Loucy (cell line): Measurements from ENCODE around the gene PCSK5.

Experiments
- H2AFZ ChIP-seq: fragments of 200-600 bp; sonication (generic); 2 replicates; pipeline ENCODE4 v1.6.0; 2016; ENCODE audit warnings: antibody characterized with exemption, mild to moderate bottlenecking, low read length, moderate library complexity
- H3F3A ChIP-seq: fragments of 200-600 bp; 2 replicates; pipeline ENCODE4 v1.6.0; 2016; ENCODE audit warnings: antibody characterized with exemption, low read depth, mild to moderate bottlenecking
- H3K27me3 ChIP-seq: fragments of 200-600 bp; sonication (generic); 2 replicates; pipeline ENCODE4 v1.6.1; 2014; ENCODE audit warnings: low read length, mild to moderate bottlenecking; ENCODE audit not compliant: insufficient read depth, poor library complexity, severe bottlenecking
- H3K36me3 ChIP-seq: fragments of 200-600 bp; sonication (generic); 2 replicates; pipeline ENCODE4 v1.6.1; 2016; ENCODE audit warnings: low read length; ENCODE audit not compliant: insufficient read depth
- H3K4me1 ChIP-seq: fragments of 200-600 bp; sonication (generic); 2 replicates; pipeline ENCODE4 v1.5.1; 2014; ENCODE audit warnings: low read length, mild to moderate bottlenecking; ENCODE audit not compliant: insufficient read depth, poor library complexity, severe bottlenecking
- H3K4me2 ChIP-seq: fragments of 200-600 bp; sonication (generic); 2 replicates; pipeline ENCODE4 v1.6.0; 2014; ENCODE audit warnings: antibody characterized with exemption, low read length, low read depth, mild to moderate bottlenecking; ENCODE audit not compliant: poor library complexity, severe bottlenecking
- H3K4me3 ChIP-seq: fragments of 200-600 bp; sonication (generic); 2 replicates; pipeline ENCODE4 v1.5.1; 2014; ENCODE audit warnings: low read length, mild to moderate bottlenecking, mixed read lengths; ENCODE audit not compliant: poor library complexity, severe bottlenecking
- H3K79me2 ChIP-seq: fragments of 200-600 bp; sonication (generic); 2 replicates; pipeline ENCODE4 v1.6.1; 2014; ENCODE audit warnings: low read length; ENCODE audit not compliant: insufficient read depth
- H3K9ac ChIP-seq: fragments of 200-600 bp; sonication (generic); 2 replicates; pipeline ENCODE4 v1.6.0; 2014; ENCODE audit warnings: mild to moderate bottlenecking, low read depth, low read length, moderate library complexity; ENCODE audit not compliant: poor library complexity, severe bottlenecking
- H3K9me2 ChIP-seq: fragments of 200-600 bp; sonication (generic); replicated peaks from 2 replicates; pipeline ENCODE4 v1.6.1; 2016; ENCODE audit warnings: low read depth, low read length, mixed read lengths
- H3K9me3 ChIP-seq: fragments of 200-600 bp; sonication (generic); 2 replicates; pipeline ENCODE4 v1.6.1; 2014; ENCODE audit warnings: mild to moderate bottlenecking, antibody characterized with exemption, low read length, low read depth; ENCODE audit not compliant: insufficient read depth
- H4K20me1 ChIP-seq: fragments of 200-600 bp; sonication (generic); 2 replicates; pipeline ENCODE4 v1.6.0; 2014; ENCODE audit warnings: antibody characterized with exemption, low read length, mild to moderate bottlenecking; ENCODE audit not compliant: insufficient read depth, poor library complexity, severe bottlenecking
- CTCF ChIP-seq: fragments of 200-600 bp; sonication (generic); conservative IDR thresholded peaks from 2 replicates; pipeline ENCODE4 v1.5.1; 2014; ENCODE audit warnings: mild to moderate bottlenecking, antibody characterized with exemption, low read length
- EZH2phosphoT487 ChIP-seq: fragments of 200-600 bp; IDR thresholded peaks from 2 replicates; pipeline ENCODE4 v1.6.1; 2018; ENCODE audit warnings: antibody characterized with exemption, mild to moderate bottlenecking, moderate library complexity, borderline replicate concordance

PCSK5 gene

GRCh38 chr9:76401176-76401575 is 510.7 kb downstream of the PCSK5 start:
- no peaks in the 10 kb centered on the region for H3K79me2 ChIP-seq
- H3K9ac ChIP-seq: no peak overlapping the region
- TF ChIP-seq CTCF (no peak), EZH2phosphoT487 (no peak)
- no peaks in the 10 kb centered on the region for H3F3A ChIP-seq
- H3K4me2 ChIP-seq: no peak overlapping the region
- H3K9me3 ChIP-seq: no peaks in the 10 kb centered on the region
- H3K9me2 ChIP-seq: no peaks in the 10 kb centered on the region
- peaks cover 11% of the 10 kb centered on the region for H3K4me1 ChIP-seq
- no peak overlapping the region for H3K4me3 ChIP-seq
- H3K27me3 ChIP-seq: no peaks in the 10 kb centered on the region
- no peak overlapping the region for H2AFZ ChIP-seq
- no peaks in the 10 kb centered on the region for H4K20me1 ChIP-seq
- no peaks in the 10 kb centered on the region for H3K36me3 ChIP-seq

- Histone ChIP-seq H3K4me2 (no peak overlapping the region), H2AFZ (no peak overlapping the region; the same call in 1 of the 2 replicates), H3F3A (no peaks in the 10 kb centered on the region), H3K36me3 (no peaks in the 10 kb centered on the region), H3K27me3 (no peaks in the 10 kb centered on the region), H3K4me1 (peaks cover 11% of the 10 kb centered on the region), H3K79me2 (no peaks in the 10 kb centered on the region), H3K9me3 (no peaks in the 10 kb centered on the region), H4K20me1 (no peaks in the 10 kb centered on the region), H3K9ac (no peak overlapping the region), H3K9me2 (no peaks in the 10 kb centered on the region), H3K4me3 (no peak overlapping the region)
- TF ChIP-seq CTCF: no peak
- TF ChIP-seq EZH2phosphoT487: no peak
Measured at GRCh38 chr9:76401580-76402354, 511.3 kb downstream of the PCSK5 start.

DNA sequence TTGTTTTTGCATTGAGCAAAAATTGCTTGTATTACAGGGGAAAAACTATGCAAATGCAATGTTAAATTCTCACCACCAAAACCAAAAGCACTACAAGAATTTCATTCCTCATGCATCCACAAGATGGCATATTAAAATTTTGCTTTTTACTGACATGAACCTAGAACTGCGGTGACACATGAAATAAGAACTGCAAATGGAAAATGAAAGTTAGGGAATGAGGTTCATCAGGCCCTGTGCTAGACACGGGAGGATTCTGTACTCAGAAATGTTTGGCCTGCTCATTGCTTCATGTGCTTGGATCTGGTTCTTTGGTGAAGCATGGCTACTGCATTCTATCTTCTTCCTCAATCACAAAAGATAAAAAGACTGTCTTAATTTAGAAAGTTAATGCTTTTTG is 512.9 kb downstream of the PCSK5 start:
- no peaks in the 10 kb centered on the region for H4K20me1 ChIP-seq
- H3K9ac ChIP-seq: peak overlapping the region; percentile 45
- peak overlapping the region; percentile 61 for H3K4me3 ChIP-seq
- TF ChIP-seq CTCF (peak; percentile 80), EZH2phosphoT487 (no peak)
- peak overlapping the region; percentile 85 for H2AFZ ChIP-seq
- no peaks in the 10 kb centered on the region for H3F3A ChIP-seq
- H3K4me1 ChIP-seq: peaks cover 11% of the 10 kb centered on the region
- H3K9me2 ChIP-seq: no peaks in the 10 kb centered on the region
- H3K36me3 ChIP-seq: no peaks in the 10 kb centered on the region
- peak overlapping the region; percentile 65 for H3K4me2 ChIP-seq
- no peaks in the 10 kb centered on the region for H3K79me2 ChIP-seq
- H3K27me3 ChIP-seq: no peaks in the 10 kb centered on the region
- H3K9me3 ChIP-seq: no peaks in the 10 kb centered on the region
